HuH-7.5 (cell line): ENCODE results near the gene S100A12.
A peak's percentile ranks its signal among the peaks of the same experiment; 100 is the strongest.
"Not testable (repeated sequence)": the region's sequence is repeated elsewhere in the genome, so short reads cannot be mapped to it uniquely, and the experiment has no call there.

ENCODE experiments used
- DNase-seq: peaks from one replicate; pipeline ENCODE4 v3.0.0; 2011; ENCODE audit warnings: low spot score

Gene S100A12

DNA sequence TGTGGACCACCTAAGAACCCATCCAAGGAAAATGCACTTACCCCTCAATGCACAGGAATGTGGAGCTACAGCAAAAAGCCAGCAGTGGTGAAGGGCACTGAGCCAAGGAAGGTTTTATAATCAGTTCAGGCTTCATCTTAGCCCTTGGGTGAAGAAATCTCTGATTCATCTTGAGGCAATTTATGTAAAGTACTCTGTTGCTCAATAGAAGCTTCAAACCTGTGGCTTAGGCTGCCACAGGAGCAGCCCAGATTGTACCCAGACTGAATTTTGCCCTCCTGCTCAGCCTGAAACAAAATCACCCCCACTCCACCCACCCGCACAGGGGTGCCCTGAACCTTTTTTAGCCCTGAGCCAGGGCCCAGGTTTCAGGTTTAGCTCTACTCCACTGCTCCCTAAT, at the start of gene S100A12:
S100A12 (minus strand) TSS at position 111 of the 400 bp plus-strand sequence. CDS start 1,029 bp downstream, outside the sequence.
- DNase-seq = no peak

DNA sequence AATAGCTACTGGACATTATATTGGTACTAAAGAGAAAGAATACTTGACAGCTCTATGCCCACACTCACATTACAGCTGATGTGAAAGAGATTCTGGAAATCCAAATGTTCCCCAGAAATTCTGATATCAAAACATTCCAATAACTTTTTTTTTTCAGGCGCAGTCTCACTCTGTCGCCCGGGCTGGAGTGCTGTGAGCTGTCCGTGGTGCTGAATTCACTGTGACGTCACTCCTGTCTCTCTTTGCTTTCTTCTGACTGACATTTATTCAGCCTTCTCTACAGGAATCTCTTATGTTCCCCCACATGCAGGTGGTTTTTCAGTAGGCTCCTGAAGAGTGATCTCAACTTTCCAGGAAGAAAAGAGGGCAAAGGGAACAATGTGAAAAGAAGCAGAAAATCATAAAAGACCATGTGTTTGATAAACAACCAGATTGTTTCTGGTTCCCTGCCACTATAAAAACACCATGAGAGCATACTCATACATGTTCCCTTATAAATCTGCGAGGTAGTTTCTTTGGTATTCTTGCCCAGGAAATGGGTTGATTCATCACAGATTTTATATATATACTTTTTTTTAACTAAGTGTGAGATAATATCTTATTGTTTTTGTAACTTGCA, 47.1 kb upstream of the S100A12 start:
- peak; percentile 38 for DNase-seq

DNA sequence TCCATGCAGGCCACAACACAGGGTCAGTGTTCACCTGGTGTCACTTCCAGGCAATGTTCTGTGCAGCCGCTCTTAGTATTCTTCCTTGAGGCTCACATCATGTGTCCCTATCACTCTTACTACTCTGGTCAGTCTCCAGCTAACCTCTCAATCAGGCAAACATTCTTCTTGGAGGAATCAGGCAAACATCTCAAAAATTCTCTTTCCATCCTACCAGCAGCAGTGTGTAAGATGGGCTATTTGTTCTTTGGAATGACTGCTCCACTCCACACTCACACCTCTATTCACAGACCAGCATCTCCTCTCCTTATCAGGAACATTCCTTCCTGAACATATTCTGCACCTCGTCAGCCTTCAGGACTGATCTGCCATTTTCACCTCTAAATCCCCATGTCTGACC, 44.9 kb upstream of the S100A12 start:
- DNase-seq = no peak

DNA sequence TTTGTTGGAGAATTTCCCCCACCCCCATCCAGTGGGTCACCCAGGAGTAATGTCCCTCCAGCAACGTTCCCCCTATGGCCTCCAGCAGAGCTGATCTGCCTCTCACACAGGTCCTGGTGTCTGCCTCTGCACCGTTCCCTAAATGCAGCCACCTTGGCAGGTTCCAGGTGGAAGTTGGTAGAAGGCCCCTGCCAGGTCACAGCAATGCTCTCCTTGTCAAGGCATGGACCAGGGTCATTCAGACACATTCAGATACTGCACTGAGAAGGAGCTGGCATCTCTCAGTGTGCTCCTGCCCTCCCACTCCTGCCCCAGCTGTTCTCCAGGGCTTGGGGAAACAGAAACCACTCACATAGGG, 44.0 kb upstream of the S100A12 start:
- not testable (repeated sequence) for DNase-seq

DNA sequence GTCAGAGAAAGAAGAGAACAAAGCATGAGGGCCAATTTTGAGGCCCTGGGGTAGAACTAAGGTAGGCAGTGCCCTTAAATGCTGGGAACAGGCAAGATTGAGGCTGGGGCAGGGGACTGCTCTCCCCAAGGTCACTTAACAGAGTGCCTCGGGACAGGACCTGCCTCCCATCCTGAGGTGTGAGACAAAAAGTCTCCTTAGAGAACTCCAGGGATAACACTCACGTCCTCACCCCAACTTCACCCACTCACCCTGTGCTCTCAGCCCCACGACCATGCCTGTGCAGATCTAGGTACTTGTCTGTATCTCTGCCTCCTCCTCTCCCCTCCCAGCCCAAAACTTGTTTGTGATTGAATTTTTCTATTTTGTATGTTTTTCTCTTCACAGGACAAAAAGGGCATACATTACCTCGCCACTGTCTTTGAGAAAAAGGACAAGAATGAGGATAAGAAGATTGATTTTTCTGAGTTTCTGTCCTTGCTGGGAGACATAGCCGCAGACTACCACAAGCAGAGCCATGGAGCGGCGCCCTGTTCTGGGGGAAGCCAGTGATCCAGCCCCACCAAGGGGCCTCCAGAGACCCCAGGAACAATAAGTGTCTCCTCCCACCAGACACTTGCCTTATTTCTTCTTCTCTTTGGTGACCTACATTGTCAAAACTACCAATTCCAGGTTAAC, 43.5 kb upstream of the S100A12 start:
- not testable (repeated sequence) for DNase-seq

DNA sequence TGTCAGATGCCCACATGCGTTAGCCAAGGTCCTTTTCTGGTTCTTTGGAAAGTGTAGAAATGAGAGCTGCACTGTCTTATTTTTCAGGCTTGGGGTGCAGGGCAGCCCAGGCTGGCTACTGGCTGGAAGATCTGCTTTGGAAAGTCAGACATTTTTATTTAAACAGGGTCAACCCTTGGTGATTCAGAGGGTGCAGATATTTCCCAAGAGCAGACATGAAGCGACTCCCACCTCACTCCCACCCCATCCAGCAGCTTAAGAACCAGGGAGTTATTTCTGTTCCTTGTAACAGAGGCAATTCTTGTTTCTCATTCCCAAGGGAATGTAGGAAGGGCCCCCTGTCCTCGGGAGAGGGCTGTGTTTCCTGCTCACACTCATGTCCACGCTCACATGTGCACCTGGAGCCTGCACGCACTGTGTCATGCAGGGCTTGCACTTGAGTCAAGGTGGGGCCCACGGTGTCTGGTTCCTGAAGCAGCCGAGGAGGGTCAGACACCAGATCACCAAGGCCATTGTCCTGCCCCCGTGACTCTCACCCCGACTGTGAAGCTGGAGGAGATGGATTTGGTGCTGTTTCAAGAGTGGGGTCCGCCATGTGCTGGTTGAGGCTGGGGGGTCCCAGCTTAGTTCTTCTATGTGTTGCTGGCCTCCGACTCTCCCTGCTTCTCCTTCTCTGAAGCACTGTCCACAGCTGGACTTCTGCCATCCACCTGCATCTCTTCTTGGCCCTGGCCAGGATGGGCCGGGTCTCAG, 41.9 kb upstream of the S100A12 start:
- DNase-seq = no peak

DNA sequence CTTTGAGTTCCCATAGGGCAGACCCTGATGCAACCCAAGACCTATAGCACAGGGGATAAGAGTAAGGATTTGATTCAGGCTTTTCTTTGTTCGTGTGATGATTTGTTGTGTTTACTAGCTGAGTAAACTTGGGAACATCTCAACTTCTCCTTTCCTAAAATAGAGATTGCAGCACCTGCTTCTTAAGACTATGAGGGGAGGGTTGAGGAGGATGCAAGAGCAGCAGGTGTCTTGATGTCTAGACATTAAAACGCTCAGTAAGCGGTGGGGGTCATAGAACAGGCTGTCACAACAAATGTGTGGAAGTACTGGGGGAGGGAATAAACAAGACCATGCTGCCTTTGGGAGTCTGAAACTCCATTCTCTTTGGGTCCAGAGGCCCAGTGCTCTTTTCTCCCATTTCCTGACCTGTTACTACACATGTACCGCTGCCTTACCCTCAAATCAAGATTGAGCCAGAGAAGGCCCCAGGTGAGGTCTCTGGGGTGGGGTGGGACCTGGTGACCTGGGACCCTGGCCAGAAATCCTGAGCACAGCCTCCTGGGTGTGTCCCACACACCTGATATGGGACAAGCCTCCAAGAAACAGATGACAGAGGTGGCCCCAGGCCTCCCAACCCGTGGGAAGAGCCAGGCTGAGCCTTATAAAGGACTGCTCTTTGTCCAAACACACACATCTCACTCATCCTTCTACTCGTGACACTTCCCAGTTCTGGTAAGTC, 40.6 kb upstream of the S100A12 start, which contains the start of gene S100A7A:
S100A7A (plus strand) TSS at position 671 of the 721 bp plus-strand sequence. CDS start 1,563 bp downstream, outside the sequence.
- no peak for DNase-seq

DNA sequence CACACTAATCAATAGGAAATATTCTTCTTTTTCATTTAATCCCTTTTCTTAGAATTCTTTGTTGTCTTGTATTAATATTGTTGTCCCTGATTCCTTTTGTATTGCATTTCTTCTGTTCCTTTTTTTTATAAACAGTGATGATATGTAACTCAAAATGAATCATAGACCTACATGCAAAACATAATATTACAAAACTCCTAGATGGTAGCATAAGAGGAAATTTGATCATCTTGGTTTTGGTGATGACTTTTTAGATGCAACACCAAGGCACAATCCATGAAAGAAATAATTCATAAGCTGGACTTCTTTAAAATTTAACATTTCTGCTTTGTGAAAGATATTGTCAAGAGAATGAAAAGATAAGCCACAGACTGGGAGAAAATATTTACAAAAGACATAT, 38.5 kb upstream of the S100A12 start:
- DNase-seq = not testable (repeated sequence)

DNA sequence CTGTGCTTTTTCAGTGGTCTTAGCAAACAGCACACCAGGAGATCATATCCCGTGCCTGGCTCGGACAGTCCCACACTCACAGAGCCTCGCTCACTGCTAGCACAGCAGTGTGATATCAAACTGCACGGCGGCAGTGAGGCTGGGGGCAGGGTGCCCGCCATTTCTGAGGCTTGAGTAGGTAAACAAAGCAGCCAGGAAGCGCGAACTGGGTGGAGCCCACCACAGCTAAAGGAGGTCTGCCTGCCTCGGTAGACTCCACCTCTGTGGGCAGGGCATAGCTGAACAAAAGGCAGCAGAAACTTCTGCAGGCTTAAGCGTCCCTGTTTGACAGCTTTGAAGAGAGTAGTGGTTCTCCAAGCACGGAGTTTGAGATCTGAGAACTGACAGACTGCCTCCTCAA, 31.9 kb upstream of the S100A12 start:
- DNase-seq = not testable (repeated sequence)

DNA sequence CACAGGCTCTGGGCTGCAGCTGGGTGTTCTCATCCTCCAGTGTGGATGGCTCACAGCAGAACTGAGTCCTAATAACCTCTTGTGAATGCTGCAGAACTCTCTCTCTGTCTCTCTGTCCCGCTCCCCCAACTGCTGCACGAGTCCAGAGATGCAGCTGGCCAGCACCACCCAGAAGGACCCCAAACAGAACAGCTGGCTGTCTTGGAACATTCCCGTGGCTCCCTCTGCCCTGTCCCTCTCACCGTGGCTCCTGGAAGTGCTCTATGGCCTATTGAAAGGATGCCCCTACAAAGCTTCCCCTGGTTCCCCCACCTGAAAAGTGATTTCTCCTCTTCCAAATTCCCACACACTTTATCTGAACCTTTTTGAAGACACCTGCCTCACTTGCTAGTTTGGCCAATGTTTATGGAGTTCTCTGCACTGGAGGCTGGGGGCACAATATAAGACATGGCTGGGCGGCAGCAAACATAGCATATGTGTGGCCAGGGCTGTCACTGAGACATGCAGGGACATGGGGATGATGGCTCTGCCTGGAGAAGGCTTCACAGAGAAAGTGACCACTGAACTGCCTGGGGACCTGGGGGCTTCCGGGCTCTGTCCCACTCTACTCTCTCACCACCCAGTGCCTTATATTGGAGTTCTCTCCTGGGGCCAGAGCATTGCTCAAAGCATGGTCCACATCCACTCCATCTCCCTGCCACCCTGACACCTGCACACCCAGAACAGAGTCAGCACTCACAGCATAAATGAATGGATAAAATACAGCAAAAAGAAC, 30.6 kb upstream of the S100A12 start:
- not testable (repeated sequence) for DNase-seq

DNA sequence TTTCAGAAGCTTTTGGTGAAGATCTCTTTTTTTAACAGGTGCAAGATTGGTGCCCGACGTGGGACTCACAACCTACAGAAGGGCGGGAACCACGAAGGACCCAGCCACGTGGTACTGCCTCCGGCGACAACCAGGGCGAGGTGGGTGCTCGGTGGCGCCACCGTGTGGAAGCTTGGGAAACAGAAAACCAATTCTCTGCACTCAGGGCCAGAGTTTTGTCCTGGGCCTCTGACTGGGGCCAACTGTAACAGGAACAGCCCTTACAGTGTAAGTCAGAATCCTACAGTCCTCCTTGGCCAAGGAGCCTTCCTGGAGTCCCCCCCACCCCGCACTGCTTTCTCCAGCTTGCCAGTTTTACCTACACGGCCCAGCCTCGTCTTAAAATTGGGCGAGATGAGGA, 29.3 kb upstream of the S100A12 start:
- DNase-seq = no peak

DNA sequence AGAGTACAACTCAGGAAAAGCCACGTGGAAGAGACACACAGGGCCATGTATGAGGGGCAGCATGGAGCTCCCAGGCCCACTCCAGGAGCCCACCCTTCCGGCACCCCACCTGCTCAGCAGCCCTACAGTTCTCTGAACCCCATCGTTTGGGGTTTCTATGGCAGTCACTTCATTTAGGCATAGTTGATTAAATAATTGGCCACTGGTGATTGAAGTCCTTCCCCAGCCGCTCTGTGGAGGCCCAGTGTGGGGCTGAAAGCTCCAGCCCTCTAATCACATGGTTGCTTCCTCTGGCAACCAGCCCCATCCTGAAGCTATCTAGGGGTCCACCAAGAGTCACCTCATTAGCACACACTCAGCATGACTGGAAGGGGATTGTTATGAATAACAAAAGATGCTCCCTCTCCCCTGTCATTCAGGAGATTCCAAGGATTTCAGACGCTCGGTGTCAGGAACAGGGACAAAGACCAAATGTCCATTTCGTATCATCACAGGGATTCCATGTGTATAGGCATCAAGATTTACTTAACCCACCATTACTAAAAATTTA, 28.7 kb upstream of the S100A12 start:
- DNase-seq = no peak

DNA sequence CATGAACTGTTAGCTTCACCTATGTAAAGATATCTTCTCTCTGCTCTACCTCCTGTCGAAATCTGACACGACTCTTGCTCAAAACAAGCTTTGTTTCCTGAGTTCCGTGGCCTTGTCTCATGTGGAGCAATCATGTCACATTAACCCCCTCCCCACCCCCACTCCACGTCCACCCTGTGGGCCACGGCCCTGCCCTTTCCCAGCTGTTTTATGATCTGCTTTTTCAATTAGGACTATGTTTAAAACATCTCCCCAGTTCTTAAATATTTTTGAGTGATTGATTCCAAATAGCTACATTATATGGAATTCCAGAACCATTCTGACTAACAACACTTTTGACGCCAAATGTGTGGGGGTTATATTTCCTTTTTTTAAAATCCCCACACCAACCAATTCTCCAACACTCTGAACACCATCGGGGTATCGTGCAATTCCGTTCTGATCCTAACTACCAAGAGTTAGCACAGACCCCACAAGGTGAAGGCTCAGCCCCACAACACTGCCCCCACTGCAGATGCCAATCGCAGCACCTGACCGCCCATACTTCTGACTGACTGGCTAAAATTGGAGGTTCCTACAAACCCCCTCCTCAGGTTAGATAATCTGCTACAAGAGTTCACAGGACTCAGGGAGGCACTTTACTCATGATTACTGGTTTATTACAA, 28.1 kb upstream of the S100A12 start:
- DNase-seq = no peak

DNA sequence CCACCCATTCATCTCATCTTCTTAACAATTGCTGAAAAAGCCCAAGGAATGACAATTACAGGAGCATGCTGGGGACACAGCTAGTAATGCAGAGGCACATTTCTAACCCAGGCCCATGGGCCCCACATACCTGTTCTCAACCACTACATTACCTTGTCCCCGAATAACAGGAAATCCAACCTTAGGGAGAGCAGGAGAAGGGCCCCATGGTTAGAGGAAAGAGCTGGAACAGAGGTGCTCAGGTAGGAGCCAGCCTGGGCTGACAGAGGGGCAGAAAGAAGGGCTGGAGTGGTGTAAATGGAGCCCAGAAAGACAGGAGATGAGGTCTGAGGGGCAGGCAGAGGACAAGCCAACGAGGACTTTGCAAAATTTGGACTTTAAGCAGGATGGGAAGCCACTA, 26.8 kb upstream of the S100A12 start:
- no peak for DNase-seq

DNA sequence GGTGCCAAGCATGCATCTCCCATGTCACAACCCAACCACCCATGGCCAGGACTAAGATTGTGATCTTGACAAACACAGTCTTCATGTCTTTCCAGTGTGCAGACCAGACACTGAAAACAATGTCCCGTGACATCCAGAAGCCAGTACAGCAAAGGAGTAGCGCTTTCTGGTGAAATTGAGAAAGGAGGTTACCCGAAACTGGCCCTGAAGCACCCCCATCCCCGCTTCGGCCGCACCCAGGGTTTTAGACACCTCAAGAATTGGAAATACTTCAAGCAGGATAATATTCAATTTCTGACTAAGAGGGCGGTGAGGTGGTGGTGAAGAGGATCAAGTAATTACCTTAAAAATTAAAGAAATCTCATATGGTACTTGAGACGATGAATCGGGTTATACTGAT, 26.0 kb upstream of the S100A12 start:
- no peak for DNase-seq

DNA sequence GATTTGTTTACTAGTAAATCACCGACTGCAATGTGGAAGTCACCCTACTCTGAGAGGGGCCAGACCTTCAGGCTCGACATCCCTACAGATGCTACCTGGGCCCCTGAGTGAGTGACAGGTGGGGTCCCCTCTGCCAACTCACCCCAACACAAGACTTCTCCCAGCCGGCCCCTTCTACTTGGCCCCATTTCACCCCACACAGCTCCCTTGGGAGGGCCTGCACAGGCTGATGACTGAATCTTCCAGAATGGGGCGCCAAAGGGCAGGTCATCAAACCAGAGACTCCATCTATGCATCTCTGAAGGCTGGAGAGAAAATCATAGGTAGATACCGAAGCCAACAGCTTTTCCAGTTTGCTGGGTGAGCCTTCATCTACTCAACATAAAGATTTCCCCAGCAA, 24.8 kb upstream of the S100A12 start:
- DNase-seq = no peak

DNA sequence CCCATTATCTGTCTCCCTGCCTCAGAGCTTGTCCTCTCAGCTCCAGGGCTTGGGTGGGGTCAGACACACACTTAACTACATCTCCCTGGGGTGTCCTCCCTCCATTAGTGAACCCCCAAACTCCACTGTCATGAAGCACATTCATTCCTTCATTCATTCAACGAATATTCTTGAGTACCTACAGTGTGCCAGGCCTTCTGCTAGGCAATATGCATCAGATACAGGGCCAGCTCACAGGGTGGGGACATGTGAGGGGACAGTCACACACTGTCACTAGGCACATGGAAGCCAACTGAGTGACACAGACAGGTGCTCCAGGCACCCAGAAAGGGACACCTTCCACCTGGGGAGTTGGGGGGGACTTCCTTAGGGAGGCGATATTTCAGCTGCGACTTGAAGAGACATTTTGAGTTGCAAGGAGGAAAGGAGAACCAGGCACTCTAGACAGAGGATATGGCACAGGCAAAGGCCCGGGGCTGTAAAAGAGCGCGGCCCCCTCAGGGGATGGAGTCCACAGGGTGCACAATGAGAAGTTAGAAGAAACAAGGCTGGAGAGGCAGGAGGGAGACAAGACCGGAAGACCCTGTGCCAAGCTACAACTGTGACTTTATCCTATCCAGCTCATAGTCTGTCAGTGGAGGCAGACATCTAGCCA, 24.1 kb upstream of the S100A12 start:
- no peak for DNase-seq

DNA sequence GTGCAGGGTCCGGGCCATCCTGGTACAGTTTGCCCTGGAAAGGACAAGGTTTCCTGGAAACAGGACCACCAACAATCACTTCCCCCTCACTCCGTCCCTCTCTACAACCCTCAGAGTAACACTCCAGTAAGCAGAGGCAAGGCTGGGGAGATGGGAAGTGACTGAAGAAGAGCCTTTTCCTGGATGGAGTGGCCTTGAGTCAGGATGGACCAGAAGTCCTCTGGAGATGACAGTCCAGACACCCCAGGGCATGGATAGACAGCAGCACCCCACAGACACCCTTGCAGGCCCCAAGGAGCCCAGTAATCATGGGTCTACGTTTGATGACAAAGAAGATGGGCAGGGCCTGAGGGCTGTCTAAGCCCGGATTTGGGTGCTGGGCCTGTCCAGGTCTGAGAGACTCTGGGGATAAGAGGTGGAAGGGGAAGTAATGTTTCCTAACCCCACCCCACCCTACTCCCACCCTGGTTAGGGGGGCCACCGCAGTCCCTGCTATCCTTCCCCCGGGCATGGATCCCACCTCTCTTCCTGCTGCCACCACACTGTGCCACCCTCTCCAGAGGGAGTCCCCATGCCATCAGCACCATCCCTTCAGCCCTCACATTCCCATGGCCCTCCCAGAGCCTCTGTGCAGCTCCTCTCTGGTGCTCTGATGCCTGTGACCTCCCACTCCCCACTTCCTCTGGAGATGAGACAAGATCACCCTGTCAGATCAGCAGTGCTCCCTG, 22.7 kb upstream of the S100A12 start:
- DNase-seq = no peak

DNA sequence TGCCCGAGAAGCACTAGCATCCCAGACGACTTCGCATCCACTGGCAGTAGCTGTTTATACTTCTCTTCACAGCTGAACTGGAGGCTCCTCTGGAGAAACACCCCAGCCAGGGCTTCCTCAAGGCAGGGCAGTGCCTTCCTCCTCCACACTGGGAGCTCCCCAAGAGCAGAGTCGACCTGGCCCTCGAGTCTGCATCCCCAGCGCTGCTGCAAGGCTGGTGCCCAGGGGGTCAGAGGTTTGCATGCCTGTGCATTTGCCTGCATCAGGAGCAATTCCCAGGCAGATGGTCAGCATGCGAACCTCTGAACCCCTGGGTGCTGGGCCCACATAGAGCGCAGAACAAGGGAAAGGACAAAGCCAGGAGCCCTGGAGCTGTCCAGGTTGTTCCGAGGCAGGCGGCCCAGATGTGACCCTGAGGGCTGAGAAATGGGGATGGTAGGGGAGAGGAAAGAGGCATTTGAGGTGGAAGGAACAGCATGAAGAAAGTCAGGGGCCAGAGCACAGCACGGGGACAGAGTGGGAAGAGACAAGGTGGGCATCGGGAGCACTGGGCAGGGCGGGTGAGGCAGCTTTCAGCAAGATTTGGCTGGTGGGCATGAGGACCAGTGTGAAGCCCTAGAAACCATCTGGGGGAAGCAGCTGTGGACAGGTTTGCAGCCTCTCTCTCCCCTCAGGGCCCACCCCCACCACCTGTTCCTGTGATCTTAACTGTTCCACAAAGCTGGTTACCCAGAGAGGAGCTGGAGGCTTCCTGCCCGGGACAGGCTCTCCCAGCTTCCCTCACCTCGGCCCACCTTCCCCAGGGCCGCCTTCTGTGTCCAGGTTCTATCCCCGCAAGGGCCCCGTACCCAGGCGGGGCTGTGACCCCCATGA, 21.9 kb upstream of the S100A12 start:
- DNase-seq = no peak
